DMS114 treated with DMSO at 0.1 percent for 48 hours (cell line): ENCODE data around the gene RPS16.

Source experiments
- DNase-seq: peaks from one replicate; lab custom pipeline; 2025; ENCODE audit not compliant: unreplicated experiment; lab: John Stamatoyannopoulos, UW

The RPS16 gene

DNA sequence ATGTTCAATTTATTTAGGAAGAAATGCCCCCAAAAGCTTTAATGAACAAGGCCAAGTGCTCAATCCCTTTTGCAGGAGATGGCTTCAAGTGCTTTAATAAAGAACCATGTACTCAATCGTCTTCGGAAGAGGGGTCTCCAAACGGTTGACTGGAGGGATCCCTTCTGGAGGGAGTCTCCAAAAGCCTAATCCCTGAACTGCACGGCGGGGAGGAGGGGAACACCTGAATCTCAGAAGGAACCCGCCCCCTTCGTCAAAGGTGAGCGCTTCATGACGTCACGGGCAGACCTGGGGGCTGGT, 45.3 kb downstream of the RPS16 start:
- DNase-seq = no peak

GRCh38 chr19:39389631-39390414, 45.9 kb downstream of the RPS16 start:
- no peak for DNase-seq

- DNase-seq = no peak
These were observed 47.1 kb downstream of the RPS16 start for GRCh38 chr19:39388657-39389056.

- DNase-seq = no peak
These were observed 49.2 kb downstream of the RPS16 start for GRCh38 chr19:39386557-39386956.

DNA sequence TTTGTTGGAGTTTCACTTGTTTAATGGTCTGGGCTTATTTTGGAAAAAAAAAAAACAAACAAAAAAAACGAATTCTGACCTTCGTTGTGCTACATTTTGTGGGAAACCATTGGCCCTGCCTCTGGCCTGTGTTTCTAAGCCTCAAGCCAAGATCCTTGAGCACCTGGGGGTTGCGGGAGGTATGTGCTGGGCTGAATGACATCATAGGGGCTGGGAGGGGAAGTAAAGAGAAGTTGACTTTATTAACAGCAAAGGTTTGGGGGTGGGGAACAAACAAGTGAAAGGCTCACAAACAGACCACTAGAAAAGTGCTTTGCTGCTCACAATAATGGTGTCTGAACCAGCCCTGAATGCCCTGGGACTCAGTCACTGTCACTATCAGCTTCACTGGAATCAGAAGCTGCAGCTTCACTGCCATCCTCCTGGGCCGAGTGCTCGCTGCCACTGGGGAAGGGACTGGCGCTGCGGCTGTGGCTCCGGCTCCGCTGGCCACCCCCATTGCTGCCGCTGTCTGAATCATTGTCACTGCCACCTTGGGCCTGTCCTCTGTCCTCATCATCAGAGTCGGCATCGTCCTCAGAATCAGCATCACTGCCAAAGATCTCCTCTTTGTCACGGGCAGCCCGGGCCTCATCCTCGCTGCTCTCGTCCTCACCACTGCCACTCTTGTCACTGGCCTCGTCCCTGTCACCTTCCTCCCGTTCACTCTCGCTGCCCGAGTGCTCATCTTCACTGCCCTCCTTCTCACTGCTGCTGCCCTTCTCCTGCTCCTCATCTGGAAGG, 49.9 kb downstream of the RPS16 start:
- no peak for DNase-seq

- DNase-seq = no peak
These were observed 50.7 kb downstream of the RPS16 start for GRCh38 chr19:39384839-39385568.
